MCF 10A (cell line): Measurements from ENCODE around the gene THOC6. TPM values are rescaled to one million over a fixed set of nuclear protein-coding genes. Genes with fewer than 3 reads are reported as not detected.

ENCODE experiments used
- Bru-seq: library from RNA; stranded (reverse); fragments of 400-500 nt; gene quantifications from one replicate; lab custom pipeline; 2021; lab: Mats Ljungman, UMichigan
- BruChase-seq, 2 experiments: library from RNA; stranded (reverse); fragments of 400-500 nt; gene quantifications; one replicate each; lab custom pipeline; 2021; lab: Mats Ljungman, UMichigan
- BruUV-seq: library from RNA; stranded (reverse); fragments of 400-500 nt; replicated peaks from 2 replicates; lab custom pipeline; 2021; lab: Mats Ljungman, UMichigan
- CTCF ChIA-PET: fragments of 300-600 bp; sonication (Branson Sonifier 250); formaldehyde crosslinking; extraction: SDS; loops from one replicate; lab custom pipeline; 2021; ENCODE audit warnings: antibody characterized with exemption, inconsistent platforms; lab: Yijun Ruan, JAX
- POLR2A ChIA-PET: fragments of 300-600, 350-650 bp; sonication (Branson Sonifier 250); formaldehyde crosslinking; extraction: SDS; loops from one replicate; lab custom pipeline; 2020; ENCODE audit warnings: antibody characterized with exemption, inconsistent platforms; lab: Yijun Ruan, JAX
- DNase-seq: peaks from one replicate; pipeline ENCODE4 v3.0.0-alpha.2; 2018; ENCODE audit not compliant: unreplicated experiment
- H3K27ac Mint-ChIP-seq: one replicate; pipeline ENCODE4 v1.8.0; 2022; ENCODE audit warnings: mild to moderate bottlenecking, low read depth, mixed read lengths; ENCODE audit not compliant: unreplicated experiment
- H3K27me3 Mint-ChIP-seq: one replicate; pipeline ENCODE4 v1.8.0; 2022; ENCODE audit warnings: mixed read lengths; ENCODE audit not compliant: insufficient read depth, unreplicated experiment
- H3K36me3 Mint-ChIP-seq: one replicate; pipeline ENCODE4 v1.8.0; 2022; ENCODE audit warnings: mild to moderate bottlenecking, moderate library complexity, mixed read lengths; ENCODE audit not compliant: insufficient read depth, unreplicated experiment
- H3K4me1 Mint-ChIP-seq: one replicate; pipeline ENCODE4 v1.8.0; 2022; ENCODE audit warnings: mixed read lengths; ENCODE audit not compliant: insufficient read depth, unreplicated experiment
- H3K4me3 Mint-ChIP-seq: one replicate; pipeline ENCODE4 v1.8.0; 2022; ENCODE audit warnings: mild to moderate bottlenecking, moderate library complexity, mixed read lengths; ENCODE audit not compliant: unreplicated experiment
- H3K9me3 Mint-ChIP-seq: one replicate; pipeline ENCODE4 v1.8.0; 2022; ENCODE audit warnings: mixed read lengths; ENCODE audit not compliant: unreplicated experiment
- intact Hi-C: fragments of 100-400 bp; cut with micrococcal nuclease; formaldehyde crosslinking; loops from 2 replicates; pipeline ENCODE4 v1.14.1; 2022
- long read RNA-seq: library from polyadenylated mRNA; stranded (forward); transcript quantifications from one replicate; pipeline ENCODE4 v2.0.0, GENCODE V29; 2022
- total RNA-seq: library from RNA; stranded (reverse); gene quantifications from 2 replicates; pipeline ENCODE4 v1.2.3, GENCODE V29; 2022
- TF ChIP-seq, protein P1 (sequence below): fragments of 200-600 bp; IDR thresholded peaks from one replicate; pipeline ENCODE4 v1.8.0; 2022; ENCODE audit warnings: antibody characterized with exemption, mild to moderate bottlenecking; ENCODE audit not compliant: unreplicated experiment

Gene THOC6
- total RNA-seq (36.8 and 53.1 TPM in 2 replicates), Bru-seq, nascent RNA (percentile 82 among the genes with signal in this experiment), BruChase-seq, experiment 1, labeled RNA remaining after a 6-hour chase (percentile 97 among the genes with signal in this experiment), BruChase-seq, experiment 2, labeled RNA remaining after a 2-hour chase (percentile 92 among the genes with signal in this experiment)
- long read RNA-seq, transcript THOC6-202 (13 exons, 1,419 nt): major isoform, 101 of 150 reads
- long read RNA-seq, partial matches to known transcripts: 6 of 150 reads
- long read RNA-seq, other reads (novel, unspliced or antisense): 42 of 150 reads

DNA sequence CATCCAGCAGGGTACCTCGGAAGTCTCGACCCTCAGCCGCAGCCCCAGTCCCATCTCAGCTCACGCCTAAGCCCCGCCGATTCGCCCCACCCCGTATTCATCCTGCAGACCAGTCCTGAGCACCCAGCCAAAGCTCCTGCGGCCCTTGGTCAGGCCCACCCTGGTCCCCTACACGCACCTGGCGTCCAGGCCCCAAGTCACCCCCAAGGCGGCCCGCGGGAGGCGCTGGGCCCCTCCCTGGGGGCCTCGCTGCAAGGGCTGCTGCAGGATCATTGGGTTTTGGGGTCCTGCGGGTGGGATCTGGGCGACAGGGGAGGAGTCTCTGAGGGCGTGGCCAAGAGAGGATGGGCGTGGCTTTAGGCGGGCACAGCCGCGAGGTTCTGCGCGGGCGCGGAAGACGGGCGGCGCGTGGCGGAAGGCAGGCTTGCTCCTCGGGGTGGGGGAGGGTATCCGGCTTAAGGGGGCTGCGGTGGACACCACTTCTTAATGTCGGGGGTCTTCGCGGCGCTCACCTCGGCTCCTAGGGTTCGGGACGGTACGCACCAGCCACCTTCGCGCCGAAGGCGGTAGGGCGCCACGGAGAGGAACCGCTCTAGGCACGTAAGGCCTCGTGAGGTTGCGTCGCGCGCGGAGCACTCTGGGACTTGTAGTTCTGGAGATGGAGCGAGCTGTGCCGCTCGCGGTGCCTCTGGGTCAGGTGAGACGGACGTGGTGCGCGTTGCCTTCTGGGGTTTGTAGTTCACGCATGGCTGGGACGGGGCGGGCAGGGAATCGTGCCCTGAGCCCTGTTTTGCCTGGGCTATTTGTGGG lies at the start of gene THOC6, which contains the start of gene HCFC1R1:
THOC6 (plus strand) TSS at position 367 of the 810 bp plus-strand sequence; CDS start at position 659, 292 bp downstream.
HCFC1R1 (minus strand) TSS at position 274 of the 810 bp plus-strand sequence; CDS start at position 273, 1 bp downstream.
- CTCF ChIA-PET: interaction anchor here (0.6 to 3.9 kb wide), 4 partner anchors 8 to 142 kb away, joined by 4 to 18 read pairs (median 4); no protein-coding TSS in a partner anchor
- no peaks in the 10 kb centered on the region for H3K9me3 Mint-ChIP-seq
- no TSS peak for BruUV-seq
- DNase-seq: peak; percentile 98
- no peaks in the 10 kb centered on the region for H3K27me3 Mint-ChIP-seq
- intact Hi-C loops: no loop called here
- TF ChIP-seq, protein P1, sequence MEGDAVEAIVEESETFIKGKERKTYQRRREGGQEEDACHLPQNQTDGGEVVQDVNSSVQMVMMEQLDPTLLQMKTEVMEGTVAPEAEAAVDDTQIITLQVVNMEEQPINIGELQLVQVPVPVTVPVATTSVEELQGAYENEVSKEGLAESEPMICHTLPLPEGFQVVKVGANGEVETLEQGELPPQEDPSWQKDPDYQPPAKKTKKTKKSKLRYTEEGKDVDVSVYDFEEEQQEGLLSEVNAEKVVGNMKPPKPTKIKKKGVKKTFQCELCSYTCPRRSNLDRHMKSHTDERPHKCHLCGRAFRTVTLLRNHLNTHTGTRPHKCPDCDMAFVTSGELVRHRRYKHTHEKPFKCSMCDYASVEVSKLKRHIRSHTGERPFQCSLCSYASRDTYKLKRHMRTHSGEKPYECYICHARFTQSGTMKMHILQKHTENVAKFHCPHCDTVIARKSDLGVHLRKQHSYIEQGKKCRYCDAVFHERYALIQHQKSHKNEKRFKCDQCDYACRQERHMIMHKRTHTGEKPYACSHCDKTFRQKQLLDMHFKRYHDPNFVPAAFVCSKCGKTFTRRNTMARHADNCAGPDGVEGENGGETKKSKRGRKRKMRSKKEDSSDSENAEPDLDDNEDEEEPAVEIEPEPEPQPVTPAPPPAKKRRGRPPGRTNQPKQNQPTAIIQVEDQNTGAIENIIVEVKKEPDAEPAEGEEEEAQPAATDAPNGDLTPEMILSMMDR: no peak
- peak within 1 kb of the TSS; percentile 94 for H3K27ac Mint-ChIP-seq
- POLR2A ChIA-PET: interaction anchor here (0.9 to 5.0 kb wide), 10 partner anchors 11 to 134 kb away, joined by 3 to 30 read pairs (median 5); partner anchors contain the start of genes FLYWCH1 and ZNF213
- H3K4me3 Mint-ChIP-seq: peak within 1 kb of the TSS; percentile 82
- H3K36me3 Mint-ChIP-seq: peaks cover 50% of the 10 kb centered on the region
- peaks cover 23% of the 10 kb centered on the region for H3K4me1 Mint-ChIP-seq

DNA sequence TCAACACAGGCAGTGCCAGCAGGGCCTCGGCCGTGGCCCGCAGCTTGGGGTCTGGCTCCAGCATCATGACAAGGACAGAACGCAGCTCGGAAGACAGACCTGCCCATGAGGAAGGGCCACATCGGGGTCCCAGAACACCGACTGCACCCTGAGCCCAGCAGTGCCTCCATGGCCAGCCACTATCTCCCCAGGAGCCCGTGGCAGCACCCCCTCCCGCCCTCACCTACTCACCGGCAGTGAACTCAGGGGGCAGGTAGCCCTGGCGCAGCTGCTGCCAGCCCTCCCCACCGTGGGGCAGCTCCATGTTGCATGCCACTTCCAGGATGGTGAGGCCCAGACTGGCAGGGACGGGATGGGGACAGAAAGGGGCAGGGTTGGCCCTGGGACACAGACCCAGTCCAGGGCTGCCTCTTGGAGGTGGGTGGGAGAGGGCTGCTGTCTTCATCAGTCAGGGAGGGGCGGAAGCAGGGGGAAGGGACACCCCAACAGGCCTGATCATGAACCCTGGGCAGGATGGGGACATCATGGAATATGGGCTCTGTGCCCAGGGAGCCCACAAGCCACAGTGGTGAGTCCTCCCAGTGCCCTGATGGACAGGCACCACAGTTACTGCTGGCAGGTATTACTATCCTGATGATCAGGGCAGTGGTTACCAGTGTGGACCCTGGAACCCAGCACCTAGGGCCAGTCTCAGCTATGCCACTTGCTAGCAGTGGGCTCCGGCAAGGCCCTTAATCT lies 49.3 kb upstream of the THOC6 start:
- Mint-ChIP-seq H3K4me1 (peaks cover 5% of the 10 kb centered on the region), H3K27me3 (no peaks in the 10 kb centered on the region), H3K27ac (no peak overlapping the region), H3K4me3 (no peak overlapping the region), H3K36me3 (no peaks in the 10 kb centered on the region), H3K9me3 (no peaks in the 10 kb centered on the region)
- ChIA-PET CTCF (interaction anchor here (0.6 to 1.0 kb wide), 4 partner anchors 15 to 118 kb away, joined by 3 read pairs; no protein-coding TSS in a partner anchor), POLR2A (no interaction called here)
- TF ChIP-seq, protein P1: no peak
- intact Hi-C loops: no loop called here
- BruUV-seq: no TSS peak
- no peak for DNase-seq

DNA sequence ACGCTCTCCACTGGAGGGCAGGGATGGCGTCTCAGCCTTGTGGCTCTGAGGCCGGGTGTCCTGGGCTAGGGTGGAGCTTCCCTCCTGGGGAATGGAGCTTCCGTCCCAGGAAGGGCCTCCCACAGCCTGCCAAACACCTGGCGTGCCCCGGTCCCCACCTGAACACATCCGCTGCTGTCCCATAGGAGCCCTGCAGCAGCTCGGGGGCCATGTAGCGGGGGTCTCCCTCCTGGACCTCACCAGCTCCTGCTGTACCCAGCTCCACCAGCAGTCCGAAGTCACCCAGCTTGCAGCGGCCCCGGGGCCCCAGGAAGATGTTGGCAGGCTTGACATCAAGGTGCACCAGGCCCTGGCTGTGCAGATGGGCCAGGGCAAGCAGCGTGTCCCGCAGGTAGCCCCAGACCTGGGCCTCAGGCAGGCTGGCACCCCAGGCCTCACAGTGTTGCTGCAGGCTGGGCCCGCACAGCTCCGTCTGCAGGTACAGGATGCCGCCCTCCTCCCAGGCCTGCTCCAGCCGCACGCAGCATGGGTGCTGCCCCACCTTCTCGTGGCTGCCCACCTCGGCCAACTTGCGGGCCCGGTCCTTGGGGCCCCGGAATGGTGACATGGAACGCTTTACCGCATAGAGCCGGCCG lies 48.6 kb upstream of the THOC6 start:
- H3K27me3 Mint-ChIP-seq: no peaks in the 10 kb centered on the region
- ChIA-PET POLR2A (no interaction called here), CTCF (interaction anchor here (0.6 to 1.0 kb wide), 3 partner anchors 16 to 119 kb away, joined by 3 read pairs; no protein-coding TSS in a partner anchor)
- H3K27ac Mint-ChIP-seq: no peak overlapping the region
- H3K4me3 Mint-ChIP-seq: no peak overlapping the region
- TF ChIP-seq, protein P1: no peak
- no TSS peak for BruUV-seq
- intact Hi-C loops: no loop called here
- no peak for DNase-seq
- H3K36me3 Mint-ChIP-seq: no peaks in the 10 kb centered on the region
- H3K9me3 Mint-ChIP-seq: no peaks in the 10 kb centered on the region
- peaks cover 5% of the 10 kb centered on the region for H3K4me1 Mint-ChIP-seq
